GM18867 (cell line): Measurements from ENCODE around the gene PCAT7.
"Not testable (repeated sequence)": the region's sequence is repeated elsewhere in the genome, so short reads cannot be mapped to it uniquely, and the experiment has no call there.

Experiments used
- ATAC-seq: cut with Tn5 transposase; IDR thresholded peaks from one replicate; pipeline ENCODE4 v1.9.1; 2021; ENCODE audit warnings: mild to moderate bottlenecking, moderate library complexity; ENCODE audit not compliant: unreplicated experiment

PCAT7 gene

DNA sequence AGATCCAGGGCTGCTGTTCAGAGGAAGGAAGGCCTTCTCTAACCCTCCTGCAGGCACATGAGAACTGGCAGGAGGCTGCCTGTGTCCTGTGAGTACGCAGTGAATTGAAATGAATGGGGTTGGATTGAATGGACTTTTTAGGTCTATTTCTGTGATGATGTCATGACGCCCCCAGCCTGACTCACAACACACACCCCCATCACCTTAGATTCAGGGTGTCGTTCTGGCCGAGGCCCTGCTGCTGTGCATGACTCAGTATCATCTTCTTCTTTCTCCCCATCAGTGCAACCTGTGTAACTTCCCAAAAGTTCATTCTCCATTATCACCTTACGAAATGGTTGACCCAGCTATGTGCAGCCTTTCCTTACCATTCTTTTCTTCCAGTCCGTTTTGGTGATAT lies 5.4 kb downstream of the PCAT7 start:
- ATAC-seq, result no peak

DNA sequence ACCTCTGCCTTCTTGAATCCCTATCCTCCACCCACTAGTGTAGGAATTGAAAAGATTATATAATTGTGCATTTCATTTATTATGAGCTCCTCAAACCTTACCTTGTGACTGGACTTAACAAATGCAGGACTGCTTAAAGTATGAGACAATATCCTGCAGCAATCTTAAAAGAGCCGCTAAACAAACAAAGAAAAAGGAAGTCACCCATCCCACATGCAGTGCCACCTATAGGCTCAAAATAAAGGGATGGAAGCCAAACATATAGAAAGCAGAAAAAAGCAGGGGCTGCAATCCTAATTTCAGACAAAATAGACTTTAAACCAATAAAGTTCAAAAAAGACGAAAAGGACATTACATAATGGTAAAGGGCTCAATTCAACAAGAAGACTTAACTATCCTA lies 8.7 kb downstream of the PCAT7 start:
- ATAC-seq, result no peak

DNA sequence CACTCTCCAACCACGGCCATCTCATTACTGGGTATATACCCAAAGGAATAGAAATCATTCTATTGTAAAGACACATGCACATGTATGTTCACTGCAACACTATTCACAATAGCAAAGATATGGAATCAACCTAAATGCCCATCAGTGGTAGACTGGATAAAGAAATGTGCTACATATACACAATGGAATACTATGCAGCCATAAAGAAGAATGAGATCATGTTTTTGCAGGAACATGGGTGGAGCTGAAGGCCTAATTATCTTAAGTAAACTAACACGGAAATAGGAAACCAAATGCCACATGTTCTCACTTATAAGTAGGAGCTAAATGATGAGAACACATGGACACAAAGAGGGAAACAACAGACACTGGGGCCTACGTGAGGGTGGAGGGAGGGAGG lies 9.4 kb downstream of the PCAT7 start:
- ATAC-seq, result not testable (repeated sequence)

DNA sequence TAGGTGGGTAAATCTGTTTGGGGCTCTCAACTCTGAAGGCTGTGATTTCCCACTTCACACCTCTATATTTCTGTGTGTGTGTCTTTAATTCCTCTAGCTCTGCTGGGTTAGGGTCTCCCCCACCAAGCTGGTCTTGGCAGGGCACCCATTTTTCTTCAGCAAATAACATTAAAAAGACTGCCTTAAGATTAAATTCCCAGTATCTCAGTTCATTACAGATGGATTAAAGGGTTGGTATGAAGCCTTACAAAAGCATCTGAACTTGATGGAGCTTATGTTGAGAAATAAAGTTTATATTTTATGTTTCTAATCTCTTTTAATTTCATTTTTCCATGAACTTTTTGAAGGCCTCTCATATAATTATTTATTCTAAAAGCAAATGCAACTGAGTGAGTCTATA lies 11.7 kb downstream of the PCAT7 start:
- no peak for ATAC-seq

DNA sequence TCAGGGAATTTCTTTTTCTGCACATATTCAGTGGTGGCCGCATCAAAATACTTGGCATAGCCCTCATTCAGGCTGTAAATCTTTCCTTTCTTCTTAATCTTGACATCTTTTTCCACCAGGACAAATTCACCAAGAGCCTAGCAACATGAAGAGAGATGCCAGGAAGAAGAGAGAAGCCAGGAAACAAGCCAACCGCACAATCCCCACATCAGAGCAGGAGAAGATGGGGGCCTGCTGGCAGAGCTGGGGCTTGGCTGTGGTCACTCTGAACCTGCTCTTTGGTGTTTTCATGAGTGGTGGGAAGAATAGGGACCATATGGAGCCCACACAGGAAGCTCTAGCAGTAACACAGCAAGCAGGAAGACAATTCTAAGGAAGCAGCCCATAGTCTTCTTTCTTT lies 12.4 kb downstream of the PCAT7 start:
- ATAC-seq, result no peak

DNA sequence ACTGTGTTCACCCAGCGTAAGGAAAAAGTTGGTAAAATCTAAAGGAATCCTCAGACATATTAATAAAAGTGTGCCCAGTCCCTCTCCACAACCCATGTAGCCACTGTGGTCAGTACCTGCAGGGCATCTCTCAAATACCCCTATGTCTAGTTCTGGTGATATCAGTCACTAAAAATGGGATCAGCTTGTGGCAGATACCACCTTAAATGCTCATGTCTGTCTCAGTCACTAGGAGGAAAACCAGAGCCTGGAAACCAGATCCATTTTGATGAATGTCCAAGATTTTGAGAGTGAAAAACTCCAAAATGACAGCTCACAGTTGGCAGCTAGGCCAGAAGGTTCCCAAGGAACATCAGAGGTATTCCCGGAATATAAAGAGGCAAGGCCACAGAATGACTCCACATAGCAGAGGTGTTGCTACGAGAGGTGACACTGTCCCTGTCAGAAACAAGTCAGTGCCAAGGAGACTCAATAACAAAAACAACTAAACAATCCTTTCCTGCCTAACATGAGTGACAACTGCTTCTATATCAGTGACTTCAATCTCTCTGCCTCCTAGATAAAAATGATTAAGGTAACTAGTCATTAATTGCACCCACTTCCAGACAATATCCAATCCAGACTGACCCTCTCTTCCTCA lies 13.5 kb downstream of the PCAT7 start:
- ATAC-seq, result no peak

DNA sequence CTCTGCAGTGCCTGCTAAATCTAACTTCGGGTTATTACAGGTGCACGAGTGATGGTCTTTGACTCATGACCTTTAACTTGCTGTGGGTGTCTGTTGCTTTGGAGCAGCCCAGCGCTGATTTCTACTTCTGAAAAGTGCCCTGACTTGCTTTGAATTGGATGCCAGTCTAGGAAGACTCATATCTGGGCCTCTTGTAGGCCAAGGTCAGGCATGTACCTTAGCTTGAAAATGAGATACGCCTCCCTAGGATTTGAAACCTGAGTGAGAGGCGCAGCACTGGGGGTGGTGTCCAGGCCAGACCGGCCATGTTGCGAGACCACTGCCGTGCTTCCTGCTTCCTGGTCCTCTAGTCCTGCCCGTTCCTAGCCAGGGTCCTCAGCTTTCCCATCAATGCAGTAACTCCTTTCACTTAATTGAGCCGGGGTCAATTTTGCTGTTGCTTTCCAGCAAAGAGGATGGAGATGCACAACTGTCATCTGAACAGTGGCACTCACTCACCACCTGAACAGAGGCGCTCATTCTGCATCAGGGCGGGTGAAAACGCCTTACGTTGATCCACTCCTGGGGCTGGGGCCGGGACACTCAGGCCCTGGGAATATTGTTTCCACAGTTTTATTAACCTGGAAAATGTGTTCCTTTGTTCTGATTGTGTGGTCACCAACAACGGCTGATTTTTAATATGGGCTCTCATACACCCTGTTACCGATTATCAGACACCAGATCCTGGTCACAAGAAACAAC lies 14.3 kb downstream of the PCAT7 start:
- no peak for ATAC-seq

DNA sequence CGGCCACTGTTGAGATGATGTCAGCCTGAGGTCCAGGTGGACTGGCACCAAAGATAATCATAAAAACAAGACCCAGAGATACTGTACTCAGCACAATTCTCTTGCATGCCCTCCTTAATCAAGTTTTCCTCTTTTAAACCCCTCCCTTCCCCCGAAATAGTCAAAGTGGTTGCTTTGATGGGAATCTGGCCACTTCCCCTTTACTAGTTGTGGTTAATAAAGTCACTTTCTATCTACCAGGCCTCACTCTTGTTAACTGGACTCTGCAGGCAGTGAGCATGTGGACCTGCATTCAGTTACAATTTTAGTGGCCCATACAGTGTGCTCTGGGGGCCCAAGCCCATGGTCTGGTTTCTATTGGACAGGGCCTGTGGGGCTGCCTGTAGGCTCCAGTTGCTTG lies 21.2 kb downstream of the PCAT7 start:
- no peak for ATAC-seq

DNA sequence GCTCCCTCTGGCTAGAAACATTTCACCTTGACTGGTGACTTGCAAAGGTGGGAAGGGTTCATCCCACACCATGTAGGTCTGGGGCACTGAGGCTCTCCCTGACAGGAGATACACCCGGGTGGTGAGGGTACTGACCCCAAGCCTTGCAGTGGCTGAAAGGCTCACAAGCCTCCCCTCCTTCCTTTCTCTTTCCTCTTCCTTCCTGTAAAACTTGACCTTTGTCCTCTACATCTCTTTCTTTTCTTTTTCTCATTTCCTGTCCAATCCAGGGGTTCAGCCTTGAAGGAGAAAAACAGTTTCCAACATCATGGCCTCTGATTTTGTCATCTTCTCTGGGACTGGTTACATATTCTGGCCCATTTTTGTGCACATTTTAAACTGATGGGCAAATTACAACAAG lies 22.2 kb downstream of the PCAT7 start:
- no peak for ATAC-seq

DNA sequence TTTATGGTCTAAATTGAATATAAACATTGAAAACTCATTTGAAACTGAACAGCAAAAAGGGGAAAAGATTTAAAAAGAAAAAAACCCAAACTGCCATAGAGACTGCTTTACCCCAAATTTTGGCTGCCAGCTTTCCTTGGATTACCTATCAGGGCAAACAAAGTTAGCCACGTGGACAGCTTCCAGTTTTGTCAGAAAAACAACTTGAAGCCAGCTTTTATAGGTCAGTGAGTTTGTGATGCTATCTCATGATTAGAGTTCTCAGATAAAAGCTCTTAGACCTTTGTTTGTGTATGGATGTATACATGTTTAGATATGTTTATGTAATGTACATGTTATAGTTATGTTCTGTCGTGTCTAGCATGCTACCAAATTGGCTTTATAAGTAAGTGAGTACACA lies 22.7 kb downstream of the PCAT7 start:
- ATAC-seq, result no peak

DNA sequence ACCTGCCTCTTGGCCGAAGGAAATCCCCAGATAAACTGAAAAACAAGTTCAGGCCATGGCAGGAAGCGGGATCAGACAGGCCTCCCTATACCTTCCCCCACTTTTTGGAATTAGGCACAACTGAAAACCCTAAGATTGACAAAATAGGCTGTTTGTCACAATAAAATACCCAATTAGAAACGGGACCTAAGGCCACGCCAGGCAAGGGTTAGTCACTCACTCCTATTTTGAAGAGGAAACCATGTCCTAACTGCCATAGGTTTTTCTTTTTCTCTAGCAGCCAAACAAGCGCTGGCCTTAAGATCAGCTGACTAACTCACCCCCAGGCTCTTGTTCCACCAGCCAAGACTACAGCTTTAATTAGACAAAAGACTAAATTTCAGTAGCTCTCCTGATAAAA lies 26.8 kb downstream of the PCAT7 start:
- ATAC-seq, result no peak

DNA sequence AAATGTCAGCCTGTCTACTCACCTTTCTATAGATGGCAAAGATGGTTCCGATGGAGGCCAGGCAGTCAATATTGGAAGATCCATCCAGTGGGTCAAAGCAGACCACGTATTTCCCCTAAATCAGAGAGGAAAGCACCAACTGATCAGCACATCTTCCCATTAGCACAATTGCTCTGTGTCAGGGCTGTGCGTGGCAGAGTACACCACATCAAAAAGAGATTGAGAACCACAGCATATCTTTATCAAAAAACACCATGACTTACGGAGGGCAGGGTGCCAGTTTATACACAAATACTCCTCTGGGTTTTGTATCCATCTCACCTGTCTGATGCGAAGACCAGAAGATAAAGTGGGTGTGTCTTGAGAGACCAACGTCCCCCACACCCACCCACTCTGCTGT lies 29.7 kb downstream of the PCAT7 start:
- no peak for ATAC-seq

DNA sequence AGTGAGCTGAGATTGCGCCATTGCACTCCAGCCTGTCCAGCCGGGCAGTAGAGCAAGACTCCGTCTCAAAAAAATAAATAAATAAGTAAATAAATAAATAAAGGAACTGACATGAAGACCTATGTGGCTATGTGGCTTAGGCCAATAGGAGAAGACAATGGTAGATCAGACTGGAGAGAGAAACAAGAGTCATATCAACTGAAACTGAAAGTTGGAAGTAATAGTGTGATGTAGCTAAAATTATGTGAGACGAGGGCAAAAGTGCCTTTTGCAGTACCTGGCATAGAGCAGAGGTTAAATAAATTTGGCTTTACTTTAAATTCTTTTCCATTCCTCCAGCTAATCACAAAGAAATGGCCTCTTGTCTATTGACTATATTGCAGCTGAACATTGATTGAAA lies 31.4 kb downstream of the PCAT7 start:
- peak; percentile 56 for ATAC-seq

DNA sequence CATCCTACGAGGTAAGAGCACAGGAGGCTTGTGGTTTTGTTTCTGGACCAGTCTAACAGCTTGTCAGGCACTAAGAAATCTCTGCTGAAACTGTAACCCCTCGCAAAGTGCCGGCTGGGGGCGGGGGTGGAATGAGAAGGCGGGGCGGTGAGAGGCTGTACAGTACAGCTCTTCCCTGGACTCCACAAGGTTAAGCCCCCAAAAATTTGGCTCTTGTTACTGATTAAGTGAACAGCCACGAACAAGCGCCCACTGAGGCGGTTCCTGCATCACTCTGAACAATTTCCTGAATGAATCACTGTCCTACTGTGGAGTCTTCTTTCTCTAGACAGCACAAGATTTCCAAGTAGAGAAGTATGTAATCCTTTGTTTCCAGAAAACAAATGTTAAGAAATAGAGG lies 31.9 kb downstream of the PCAT7 start:
- ATAC-seq, result no peak

DNA sequence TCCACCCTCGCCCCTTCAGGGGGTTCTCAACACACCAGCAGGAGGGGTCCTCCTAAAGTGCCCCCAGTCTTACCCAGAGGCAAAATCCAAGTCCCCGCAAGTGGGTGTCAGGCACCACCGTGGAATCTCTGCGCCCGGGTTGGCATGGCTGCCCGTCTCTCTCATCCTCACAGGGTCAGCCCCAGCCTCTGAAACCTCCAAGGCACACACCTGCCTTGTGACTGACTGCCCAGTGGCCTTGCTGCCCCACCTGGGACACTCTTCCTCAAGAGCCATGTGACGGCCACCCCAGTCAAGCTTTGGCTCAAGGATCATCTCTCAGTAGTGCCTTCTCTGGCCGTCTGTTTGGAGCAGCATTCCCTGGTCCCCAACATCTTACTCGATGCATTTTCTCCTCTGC lies 33.8 kb downstream of the PCAT7 start:
- no peak for ATAC-seq

DNA sequence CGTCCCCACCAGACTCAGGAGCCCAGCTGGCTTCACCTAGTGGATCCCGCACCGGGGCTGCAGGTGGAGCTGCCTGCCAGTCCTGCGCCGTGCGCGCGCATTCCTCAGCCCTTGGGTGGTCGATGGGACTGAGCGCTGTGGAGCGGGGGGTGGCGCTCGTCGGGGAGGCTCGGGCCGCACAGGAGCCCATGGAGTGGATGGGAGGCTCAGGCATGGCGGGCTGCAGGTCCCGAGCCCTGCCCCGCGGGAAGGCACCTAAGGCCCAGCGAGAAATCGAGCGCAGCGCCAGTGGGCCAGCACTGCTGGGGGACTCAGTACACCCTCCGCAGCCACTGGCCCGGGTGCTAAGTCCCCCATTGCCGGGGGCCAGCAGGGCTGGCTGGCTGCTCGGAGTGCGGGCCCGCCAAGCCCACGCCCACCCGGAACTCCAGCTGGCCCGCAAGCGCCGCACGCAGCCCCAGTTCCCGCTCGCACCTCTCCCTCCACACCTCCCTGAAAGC lies 36.2 kb downstream of the PCAT7 start:
- not testable (repeated sequence) for ATAC-seq

DNA sequence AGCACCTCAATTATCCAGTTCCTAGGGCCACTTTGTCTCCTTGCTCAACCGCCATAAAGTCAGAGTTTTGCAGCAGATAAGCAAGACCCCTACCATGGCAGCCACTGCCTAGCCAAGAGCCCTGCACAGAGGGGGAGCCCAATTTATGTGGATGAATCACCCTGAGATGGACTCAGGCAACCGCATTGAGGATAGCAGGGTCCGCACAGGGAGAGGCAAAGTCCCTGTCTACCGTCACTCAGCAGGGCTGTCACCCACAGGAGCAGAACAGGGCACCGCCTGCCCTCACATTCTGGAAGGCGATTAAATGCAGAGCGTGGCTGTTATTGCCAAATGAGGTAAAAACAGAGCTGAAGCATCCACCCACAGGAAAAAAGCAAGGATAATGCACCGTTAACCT lies 37.0 kb downstream of the PCAT7 start:
- no peak for ATAC-seq

DNA sequence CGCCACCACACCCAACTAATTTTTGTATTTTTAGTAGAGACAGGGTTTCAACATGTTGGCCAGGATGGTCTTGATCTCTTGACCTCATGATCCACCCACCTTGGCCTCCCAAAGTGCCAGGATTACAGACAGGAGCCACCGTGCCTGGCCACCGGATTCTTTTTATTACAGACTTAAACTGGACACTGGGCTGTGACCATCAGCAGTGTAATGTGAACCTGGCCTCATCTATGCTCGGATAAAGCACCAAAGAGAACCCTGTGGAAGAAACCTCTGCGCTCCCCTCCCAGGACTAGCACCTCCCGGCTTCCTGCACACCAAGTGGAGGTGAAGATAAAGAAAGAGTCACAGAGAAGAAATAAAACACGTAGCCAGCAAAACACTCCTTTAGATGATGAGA lies 37.8 kb downstream of the PCAT7 start:
- ATAC-seq, result not testable (repeated sequence)

DNA sequence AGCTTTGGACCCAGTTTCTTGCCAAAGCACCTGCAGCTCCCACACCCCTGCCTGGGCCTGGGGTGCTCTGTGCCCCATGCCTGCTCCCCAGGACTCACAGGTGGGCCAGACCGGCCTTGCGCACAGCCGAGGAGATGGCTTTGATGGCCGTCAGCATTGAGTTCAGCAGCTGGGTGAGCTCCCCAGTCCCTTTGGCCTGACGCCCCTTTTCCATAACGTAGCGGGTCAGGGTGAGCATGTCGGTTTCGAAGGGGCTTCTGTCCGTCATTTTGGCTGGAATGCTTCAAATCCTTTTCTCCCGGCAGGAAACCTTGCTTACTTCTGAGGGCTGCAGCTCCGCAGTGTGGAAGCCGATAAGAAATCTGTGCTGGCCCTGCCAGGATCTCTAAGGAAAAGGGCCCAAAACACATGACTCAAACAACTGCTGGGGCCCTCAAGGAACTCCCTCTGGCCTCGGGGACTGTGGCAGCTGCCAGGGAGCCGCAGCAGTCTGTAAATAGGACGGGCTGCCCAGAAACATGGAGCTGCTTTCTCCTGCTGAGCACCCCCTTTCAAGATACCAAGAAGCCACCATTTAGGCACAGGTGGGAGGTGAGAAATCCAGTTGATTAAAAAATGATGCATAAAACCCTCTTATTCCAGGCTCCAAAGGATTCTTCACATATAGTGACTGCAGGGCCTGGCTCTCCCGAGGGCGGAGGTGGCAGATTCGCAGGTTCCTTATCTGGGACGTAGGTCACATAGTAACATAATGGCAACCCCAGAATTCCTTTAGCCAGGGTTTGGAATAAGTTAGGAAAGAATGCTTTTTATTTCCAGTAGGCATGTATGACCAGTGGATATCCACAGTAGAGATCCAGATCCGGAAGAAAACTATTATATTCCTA lies 38.8 kb downstream of the PCAT7 start, which contains the start of gene FBP2:
FBP2 (minus strand) TSS at position 366 of the 887 bp plus-strand sequence; CDS start at position 268, 98 bp downstream.
- no peak for ATAC-seq

DNA sequence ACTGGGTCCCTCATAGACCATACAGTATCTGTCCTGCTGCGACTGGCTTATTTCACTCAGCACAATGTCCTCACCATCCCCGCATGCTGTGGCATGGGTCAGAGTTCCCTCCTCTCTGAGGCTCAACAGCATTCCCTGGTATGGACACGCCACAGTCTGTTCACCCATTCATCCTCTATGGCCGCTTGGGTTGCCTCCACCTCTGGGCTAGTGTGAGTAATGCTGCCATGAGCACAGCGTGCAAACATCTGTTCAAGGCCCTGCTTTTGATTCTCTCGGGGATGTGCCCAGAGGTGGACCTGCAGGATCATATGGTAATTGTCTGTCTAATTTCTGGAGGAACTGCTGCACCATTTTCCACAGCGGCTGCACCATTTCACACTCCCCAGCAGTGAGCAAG lies 44.2 kb downstream of the PCAT7 start:
- ATAC-seq, result no peak

DNA sequence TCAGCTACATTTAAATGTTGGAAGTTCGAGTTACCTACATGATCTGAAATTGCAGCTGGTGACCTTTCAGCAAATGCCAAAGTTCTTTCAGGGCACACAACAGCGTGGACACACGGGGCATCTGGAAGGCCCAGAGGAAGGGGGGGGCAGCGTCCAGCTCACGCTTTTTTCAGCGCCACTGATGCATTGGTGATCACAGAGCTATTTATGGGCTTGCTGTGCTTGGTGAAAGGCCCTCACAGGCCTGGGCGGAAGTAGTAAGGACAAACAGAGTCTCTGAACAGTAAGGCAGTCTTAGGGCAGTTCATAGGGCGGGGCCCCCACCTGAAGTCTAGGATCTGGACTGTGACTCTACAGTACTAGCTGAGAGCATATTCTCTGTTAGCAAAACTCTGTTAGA lies 45.4 kb downstream of the PCAT7 start:
- no peak for ATAC-seq

DNA sequence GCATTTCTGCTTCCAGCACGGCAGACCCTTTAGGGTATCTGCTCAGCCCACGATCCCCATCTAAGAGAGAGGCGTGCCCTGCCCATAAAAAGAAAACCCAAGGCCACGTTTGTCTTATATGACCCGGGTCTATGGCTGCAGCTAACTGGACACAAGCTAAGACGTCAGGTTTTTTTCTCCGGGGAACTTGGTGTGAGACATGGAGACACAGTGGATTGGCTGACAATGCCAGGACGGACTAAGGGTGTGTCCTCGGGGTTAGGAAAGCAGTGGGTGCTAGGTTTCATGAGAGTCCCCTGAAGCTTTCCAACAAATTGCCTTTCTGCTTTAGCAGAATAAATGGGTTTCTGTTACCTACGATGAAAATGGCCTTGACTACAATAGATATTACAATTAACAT lies 45.8 kb downstream of the PCAT7 start:
- ATAC-seq, result no peak
